Measurements from ENCODE around the gene SORCS2.
"Not testable (repeated sequence)": the region's sequence is repeated elsewhere in the genome, so short reads cannot be mapped to it uniquely, and the experiment has no call there.

SORCS2 gene

GRCh38 chr4:7582313-7583097 is 390.2 kb downstream of the SORCS2 start:
- FAIRE-seq, result no peak
- DNase-seq (ENCODE audit: insufficient read length, low spot score), result no peak

- DNase-seq (ENCODE audit: insufficient read length, low spot score) (no peak), FAIRE-seq (no peak)
These were observed 391.8 kb downstream of the SORCS2 start for GRCh38 chr4:7584098-7584497.

GRCh38 chr4:7584606-7585159 is 392.3 kb downstream of the SORCS2 start:
- DNase-seq (ENCODE audit: insufficient read length, low spot score) (no peak), FAIRE-seq (no peak)

- DNase-seq (ENCODE audit: insufficient read length, low spot score), result no peak
- FAIRE-seq, result no peak
These were observed 393.4 kb downstream of the SORCS2 start for GRCh38 chr4:7585768-7586167.

- DNase-seq (ENCODE audit: insufficient read length, low spot score) (no peak), FAIRE-seq (no peak)
These were observed 395.4 kb downstream of the SORCS2 start for GRCh38 chr4:7587433-7588405.

GRCh38 chr4:7590189-7590588 is 397.9 kb downstream of the SORCS2 start:
- DNase-seq (ENCODE audit: insufficient read length, low spot score), result no peak
- no peak for FAIRE-seq

- no peak for DNase-seq (ENCODE audit: insufficient read length, low spot score)
These were observed 398.6 kb downstream of the SORCS2 start for GRCh38 chr4:7590899-7591298.

GRCh38 chr4:7591409-7592053 is 399.2 kb downstream of the SORCS2 start:
- DNase-seq (ENCODE audit: insufficient read length, low spot score) (no peak), FAIRE-seq (no peak)

More at GRCh38 chr4:7590899-7591298, 398.6 kb downstream of the SORCS2 start:
- no peak for FAIRE-seq

- FAIRE-seq, result no peak
- peak; percentile 25 for DNase-seq (ENCODE audit: insufficient read length, low spot score)
These were observed 401.5 kb downstream of the SORCS2 start for GRCh38 chr4:7593646-7594412.

GRCh38 chr4:7595934-7596461 is 403.7 kb downstream of the SORCS2 start:
- DNase-seq (ENCODE audit: insufficient read length, low spot score) (no peak), FAIRE-seq (peak; percentile 40)

GRCh38 chr4:7596918-7597606 is 404.7 kb downstream of the SORCS2 start:
- no peak for DNase-seq (ENCODE audit: insufficient read length, low spot score)
- no peak for FAIRE-seq

- FAIRE-seq (no peak), DNase-seq (ENCODE audit: insufficient read length, low spot score) (no peak)
These were observed 406.8 kb downstream of the SORCS2 start for GRCh38 chr4:7598939-7599790.

GRCh38 chr4:7600247-7600646 is 407.9 kb downstream of the SORCS2 start:
- DNase-seq (ENCODE audit: insufficient read length, low spot score) (no peak), FAIRE-seq (no peak)

GRCh38 chr4:7602166-7602565 is 409.8 kb downstream of the SORCS2 start:
- not testable (repeated sequence) for DNase-seq (ENCODE audit: insufficient read length, low spot score); FAIRE-seq

- FAIRE-seq, result no peak
- DNase-seq (ENCODE audit: insufficient read length, low spot score), result no peak
These were observed 415.0 kb downstream of the SORCS2 start for GRCh38 chr4:7607156-7607910.

GRCh38 chr4:7608046-7608445 is 415.7 kb downstream of the SORCS2 start:
- FAIRE-seq (no peak), DNase-seq (ENCODE audit: insufficient read length, low spot score) (no peak)

GRCh38 chr4:7609316-7609715 is 417.0 kb downstream of the SORCS2 start:
- FAIRE-seq (no peak), DNase-seq (ENCODE audit: insufficient read length, low spot score) (no peak)
